Hindlimb muscle (tissue), 1 donor: ENCODE data around the gene MTA2. TPM values are rescaled to one million over a fixed set of nuclear protein-coding genes. Genes with fewer than 3 reads are reported as not detected.
"Not testable (repeated sequence)": the region's sequence is repeated elsewhere in the genome, so short reads cannot be mapped to it uniquely, and the experiment has no call there.

Experiments used
- DNase-seq: peaks from one replicate; pipeline ENCODE4 v3.0.0-alpha.2; 2013
- polyA plus RNA-seq: library from polyadenylated mRNA; unstranded; fragments of 120-200 nt; gene quantifications from one replicate; pipeline ENCODE4 v1.2.1, GENCODE V29; 2013; ENCODE audit not compliant: insufficient read length

The MTA2 gene
- polyA plus RNA-seq, 1 donor: 42.0 TPM

DNA sequence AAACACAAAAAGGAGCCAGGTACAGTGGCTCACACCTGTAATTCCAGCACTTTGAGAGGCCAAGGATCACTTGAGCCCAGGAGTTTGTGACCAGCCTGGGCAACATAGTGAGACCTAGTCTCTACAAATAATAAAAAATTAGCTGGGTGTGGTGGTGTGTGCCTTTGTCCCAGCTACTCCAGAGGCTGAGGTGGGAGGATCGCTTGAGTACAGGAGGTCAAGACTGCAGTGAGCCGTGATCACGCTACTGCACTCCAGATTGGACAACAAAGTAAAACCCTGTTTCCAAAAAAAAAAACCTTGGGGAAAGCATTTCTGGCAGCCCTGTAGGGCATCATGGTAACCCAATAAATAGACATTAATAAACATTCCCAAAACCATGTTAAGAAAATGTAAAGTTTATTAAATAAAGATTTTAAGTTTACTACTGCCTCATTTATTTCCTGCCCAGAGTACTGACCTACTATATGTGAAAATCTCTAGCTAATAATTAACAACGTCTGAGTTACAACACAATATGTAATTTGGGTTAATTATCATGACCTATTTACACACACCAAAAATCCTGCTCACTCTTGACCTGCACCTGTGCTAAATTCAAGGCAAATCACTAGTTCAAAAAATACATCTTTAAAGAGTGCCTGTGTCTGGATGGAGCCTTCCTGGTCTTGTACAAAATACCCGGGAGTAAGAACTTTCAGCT is 36.4 kb downstream of the MTA2 start:
- no peak for DNase-seq

DNA sequence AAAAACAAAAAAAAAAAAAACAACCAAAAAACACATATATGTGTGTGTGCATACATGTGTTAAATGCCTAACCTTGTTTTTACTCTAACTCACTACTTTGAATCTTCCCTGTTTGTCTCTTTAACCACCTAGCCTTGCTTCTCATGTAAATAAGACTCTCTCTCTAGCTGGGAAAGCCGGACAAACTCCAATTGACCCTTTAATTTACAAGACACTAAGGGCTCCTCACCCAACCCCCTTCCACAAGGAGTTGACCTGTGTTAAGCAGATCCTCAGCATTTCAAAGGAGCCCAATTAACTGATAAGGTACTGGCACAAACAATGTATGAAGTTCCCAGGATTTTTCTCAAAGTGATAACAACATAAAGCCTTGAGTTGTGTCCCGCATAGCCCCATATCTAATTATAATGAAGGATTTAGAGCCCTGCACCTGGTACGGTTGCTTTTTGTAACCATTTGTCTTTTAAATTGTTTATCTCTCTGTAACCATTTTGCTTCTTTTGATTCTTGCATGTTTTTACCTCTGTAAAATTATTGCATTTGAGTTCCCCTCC is 39.9 kb downstream of the MTA2 start:
- not testable (repeated sequence) for DNase-seq

GRCh38 chr11:62560566-62561103 is 41.0 kb downstream of the MTA2 start:
- DNase-seq: no peak

DNA sequence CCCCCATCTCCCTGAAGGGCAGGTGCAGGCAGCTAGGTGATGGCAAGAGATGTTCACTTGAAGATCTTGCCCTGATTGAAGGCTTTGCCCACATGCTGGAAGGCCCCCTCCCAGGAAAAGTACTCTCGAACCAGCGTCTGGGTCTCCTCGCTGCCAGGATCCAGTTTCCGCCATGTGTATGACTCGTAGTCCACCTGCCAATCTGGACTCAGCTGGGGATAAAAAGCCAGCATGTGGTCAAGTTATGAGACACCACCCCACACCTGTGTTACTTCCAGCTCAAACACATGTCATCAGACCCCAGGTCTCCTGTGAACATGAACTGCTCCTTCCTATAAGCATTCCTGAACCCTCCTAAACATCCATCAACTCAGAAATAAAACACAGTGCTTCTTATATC is 42.0 kb downstream of the MTA2 start:
- DNase-seq: not testable (repeated sequence)

DNA sequence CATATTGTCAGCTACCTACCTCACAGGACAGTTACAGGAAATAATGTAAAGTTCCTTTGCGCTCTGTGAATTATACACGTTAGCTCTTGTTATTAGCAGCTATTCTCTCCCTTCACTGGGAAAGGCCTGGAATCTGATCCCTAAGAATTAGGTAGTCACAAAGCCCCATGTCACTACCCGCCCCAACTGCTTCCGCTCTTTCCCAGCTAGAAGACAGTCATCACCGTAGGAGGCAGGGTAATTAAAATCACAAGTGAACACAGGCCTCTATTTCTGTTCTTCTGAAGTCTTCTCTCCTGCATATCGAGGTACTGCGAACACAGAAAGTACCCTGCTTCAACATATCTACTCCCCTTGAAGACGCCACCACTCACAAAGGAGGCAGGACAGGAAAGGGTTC is 42.5 kb downstream of the MTA2 start:
- no peak for DNase-seq

GRCh38 chr11:62558669-62559068 is 43.0 kb downstream of the MTA2 start:
- DNase-seq: no peak

DNA sequence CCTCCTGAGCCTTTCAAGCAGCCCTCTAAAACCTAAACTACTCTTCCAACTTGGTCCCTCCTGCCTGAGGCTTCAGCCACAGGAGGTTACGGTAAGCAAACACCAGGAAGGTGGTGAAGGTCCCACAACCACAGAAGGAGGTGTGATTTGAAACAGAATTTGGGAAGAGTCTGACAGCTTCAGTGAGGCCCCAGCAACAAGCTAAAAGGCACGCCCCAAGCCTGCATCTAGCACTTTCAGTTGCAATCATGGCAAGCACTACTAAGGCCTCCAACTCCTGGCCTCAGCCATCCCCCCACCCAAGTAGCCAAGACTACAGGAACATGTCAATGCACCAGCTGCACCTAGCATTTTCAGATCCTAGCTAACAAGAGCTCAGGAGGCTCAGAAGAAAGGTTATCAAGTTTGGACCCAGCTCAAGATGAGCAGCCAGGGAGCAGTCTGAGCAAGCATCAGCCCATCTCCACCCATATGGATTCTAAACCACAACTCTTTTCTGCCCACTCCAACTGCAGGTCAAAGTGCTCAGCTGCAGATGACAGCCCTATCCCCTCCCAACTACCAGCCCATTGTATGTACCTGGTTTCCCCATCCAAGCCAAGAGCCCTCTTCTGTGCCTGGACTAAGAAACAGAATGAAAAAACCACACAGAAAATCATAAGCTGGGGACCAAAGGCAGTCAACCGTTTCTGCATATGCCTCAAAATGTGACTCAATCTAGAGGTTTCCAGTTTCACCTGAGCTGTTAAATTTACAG is 44.6 kb downstream of the MTA2 start:
- no peak for DNase-seq

DNA sequence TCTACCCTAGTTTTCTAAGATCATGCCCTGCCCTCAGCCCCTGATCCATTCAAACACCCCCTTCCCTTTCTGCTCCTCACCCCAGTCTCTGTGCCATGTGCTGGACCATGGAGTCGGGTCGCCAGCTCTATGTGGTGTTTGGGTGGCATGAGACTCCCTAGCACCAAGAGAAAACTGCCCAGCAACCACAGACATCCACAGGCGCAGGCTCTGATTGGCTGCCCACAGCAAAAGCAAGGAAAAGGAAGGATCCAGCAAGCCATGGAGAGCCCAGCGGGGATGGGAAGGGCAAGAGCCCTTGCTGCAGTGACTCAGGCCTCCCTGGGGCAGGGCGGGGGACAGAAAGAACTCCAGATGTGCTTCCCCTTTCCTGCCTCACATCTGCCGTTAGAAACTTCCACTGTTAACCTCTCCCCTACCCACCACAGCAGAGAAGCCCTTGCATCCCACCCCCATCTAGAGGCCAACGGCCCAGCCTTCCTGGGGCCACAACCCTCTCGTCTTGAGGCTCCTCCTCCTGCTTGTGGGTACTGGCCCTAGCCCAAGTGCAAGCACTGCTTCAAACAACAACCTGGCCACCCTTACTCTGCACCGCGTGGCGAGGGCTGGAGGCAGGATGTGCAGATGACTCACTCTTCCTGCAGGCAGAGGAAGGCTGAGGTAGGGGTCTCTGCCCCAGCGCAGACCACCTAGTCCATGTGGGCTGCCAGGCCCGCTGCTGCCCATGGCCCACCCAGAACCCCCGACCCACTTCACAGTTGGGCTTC is 45.4 kb downstream of the MTA2 start:
- DNase-seq: no peak

GRCh38 chr11:62555464-62556107 is 46.1 kb downstream of the MTA2 start:
- no peak for DNase-seq

GRCh38 chr11:62554387-62555167 is 47.1 kb downstream of the MTA2 start:
- DNase-seq: no peak

- no peak for DNase-seq
Measured at GRCh38 chr11:62553839-62554361, 47.8 kb downstream of the MTA2 start.

- peak; percentile 91 for DNase-seq
Measured at GRCh38 chr11:62553080-62553838, 48.4 kb downstream of the MTA2 start.

- DNase-seq: no peak
Measured at GRCh38 chr11:62552485-62553079, 49.1 kb downstream of the MTA2 start.

DNA sequence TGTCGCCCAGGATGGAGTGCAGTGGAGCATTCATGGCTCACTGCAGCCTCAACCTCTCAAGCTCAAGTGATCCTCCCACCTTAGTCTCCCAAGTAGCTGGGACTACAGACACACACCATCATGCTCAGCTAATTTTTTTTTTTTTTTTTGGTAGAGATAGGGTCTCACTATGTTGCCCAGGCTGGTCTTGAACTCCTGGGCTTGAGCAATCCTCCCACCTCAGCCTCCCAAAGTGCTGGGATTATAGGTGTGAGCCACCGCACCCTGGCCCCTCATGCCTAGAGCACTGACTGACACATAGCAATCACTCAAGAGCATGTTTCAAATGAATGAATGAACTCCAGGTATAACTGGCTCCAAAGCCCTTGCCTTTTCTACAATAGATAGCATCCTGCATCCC is 51.2 kb downstream of the MTA2 start:
- DNase-seq: not testable (repeated sequence)

DNA sequence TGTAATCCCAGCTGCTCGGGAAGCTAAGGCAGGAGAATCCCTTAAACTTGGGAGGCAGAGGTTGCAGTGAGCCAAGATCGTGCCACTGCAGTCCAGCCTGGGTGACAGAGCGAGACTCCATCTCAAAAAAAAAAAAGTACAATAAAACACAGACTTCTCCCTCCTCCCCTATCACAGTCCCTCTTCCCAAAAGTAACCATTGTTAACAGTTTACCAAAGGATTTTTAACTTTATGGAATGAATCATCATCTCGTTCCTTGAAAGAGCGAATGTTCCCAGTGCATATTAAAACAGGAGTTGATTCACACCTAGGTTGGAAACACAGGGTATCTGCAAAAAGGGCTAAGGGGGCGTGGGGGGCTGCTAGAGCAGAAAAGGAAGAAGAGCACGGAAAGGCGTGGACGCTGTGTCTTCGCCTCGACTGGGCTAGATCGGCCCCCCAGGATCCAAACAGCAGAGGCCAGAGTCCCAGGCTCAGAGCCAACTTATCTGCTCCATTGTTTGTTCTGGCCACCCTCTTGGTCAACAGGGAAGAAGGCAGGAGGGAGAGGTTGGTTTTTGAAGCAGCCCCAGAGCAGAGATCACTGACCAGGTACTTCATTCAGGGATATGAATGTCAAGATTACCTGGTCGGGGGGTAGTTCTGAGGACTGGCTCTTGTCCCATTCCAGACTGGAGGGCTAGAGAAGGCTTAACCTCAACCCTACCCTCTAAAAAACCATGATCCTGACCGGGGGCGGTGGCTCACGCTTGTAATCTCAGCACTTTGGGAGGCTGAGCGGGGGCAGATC is 52.9 kb downstream of the MTA2 start:
- no peak for DNase-seq

DNA sequence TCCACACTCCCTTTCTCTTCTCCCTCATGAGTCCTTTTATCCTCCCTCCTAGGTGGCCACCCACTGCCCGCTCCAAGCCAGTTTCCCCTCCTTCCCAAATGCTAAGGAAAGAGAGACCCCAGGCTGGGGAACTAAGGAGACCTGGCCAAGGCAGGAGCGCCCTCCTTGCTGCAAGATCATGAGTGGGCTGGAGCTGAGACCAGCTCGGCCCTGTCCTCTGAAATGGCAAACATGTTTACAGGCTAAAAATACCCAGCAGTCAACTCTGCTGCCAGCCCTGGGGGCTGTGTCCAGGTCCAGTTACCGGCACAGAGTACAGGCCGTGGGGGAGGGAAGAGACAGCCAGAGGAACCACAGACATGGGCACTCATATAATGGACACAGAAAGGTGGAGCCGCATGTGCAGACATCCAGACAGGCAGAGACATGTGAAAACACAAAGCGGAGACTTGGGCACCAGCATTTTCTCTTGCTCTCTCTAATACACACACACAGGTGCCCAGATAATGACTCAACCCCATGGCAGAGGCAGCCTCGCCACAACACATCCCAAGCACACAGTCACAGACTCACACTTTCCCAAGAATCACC is 53.9 kb downstream of the MTA2 start:
- no peak for DNase-seq

GRCh38 chr11:62546929-62547625 is 54.6 kb downstream of the MTA2 start:
- DNase-seq: peak; percentile 69
